GM12892 (cell line): ENCODE data around the gene FLNB.
"Not testable (repeated sequence)": the region's sequence is repeated elsewhere in the genome, so short reads cannot be mapped to it uniquely, and the experiment has no call there.

Source experiments
- DNase-seq: peaks from one replicate; pipeline ENCODE4 v3.0.0; 2011; ENCODE audit not compliant: insufficient read length
- FAIRE-seq: peaks from 2 replicates; lab custom pipeline; 2011; peaks lifted over from hg19 to GRCh38; lab: Jason Lieb, UNC
- POLR2A ChIP-seq: IDR thresholded peaks from 2 replicates; pipeline ENCODE4 v1.6.1; 2011; ENCODE audit warnings: low read depth, low read length, control low read depth
- POLR2AphosphoS5 ChIP-seq: IDR thresholded peaks from 2 replicates; pipeline ENCODE4 v1.6.1; 2011; ENCODE audit warnings: low read depth, low read length, control low read depth
- TAF1 ChIP-seq: IDR thresholded peaks from 2 replicates; pipeline ENCODE4 v1.6.1; 2011; ENCODE audit warnings: low read depth, mild to moderate bottlenecking, control low read depth, low read length, borderline replicate concordance

FLNB gene

DNA sequence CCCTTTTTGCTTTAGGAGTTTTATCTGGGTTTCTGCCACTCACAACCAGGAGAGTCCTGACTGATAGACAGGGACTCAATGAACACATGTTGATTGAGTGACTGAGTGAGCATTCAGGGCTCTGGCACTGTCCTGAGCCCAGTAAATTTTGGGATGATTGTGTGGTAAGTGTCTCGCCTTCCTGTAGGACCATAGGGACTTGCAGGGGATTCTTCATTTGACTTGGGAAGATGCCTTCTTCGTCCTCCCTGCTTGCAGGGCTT lies 22.3 kb upstream of the FLNB start:
- no peak for TF ChIP-seq POLR2A
- TF ChIP-seq TAF1, result no peak
- TF ChIP-seq POLR2AphosphoS5, result no peak
- no peak for FAIRE-seq
- DNase-seq, result no peak

- DNase-seq (no peak), FAIRE-seq (no peak)
- TF ChIP-seq TAF1 (no peak), POLR2A (no peak), POLR2AphosphoS5 (no peak)
Observed at GRCh38 chr3:57986261-57986660, 22.0 kb upstream of the FLNB start.

DNA sequence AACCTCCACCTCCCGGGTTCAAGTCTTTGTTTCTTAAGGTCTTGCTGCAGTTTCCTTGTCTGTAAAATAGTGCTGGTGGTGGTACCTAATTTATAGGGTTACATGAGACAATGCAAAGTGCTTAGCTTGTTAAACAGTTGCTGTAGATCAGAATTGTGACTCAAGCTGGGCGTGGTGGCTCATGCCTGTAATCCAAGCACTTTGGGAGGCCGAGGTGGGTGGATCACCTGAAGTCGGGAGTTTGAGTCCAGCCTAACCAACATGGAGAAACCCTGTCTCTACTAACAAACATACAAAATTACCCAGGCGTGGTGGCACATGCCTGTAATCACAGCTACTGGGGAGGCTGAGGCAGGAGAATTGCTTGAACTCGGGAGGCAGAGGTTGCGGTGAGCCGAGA lies 19.0 kb upstream of the FLNB start:
- DNase-seq, FAIRE-seq: not testable (repeated sequence)

DNA sequence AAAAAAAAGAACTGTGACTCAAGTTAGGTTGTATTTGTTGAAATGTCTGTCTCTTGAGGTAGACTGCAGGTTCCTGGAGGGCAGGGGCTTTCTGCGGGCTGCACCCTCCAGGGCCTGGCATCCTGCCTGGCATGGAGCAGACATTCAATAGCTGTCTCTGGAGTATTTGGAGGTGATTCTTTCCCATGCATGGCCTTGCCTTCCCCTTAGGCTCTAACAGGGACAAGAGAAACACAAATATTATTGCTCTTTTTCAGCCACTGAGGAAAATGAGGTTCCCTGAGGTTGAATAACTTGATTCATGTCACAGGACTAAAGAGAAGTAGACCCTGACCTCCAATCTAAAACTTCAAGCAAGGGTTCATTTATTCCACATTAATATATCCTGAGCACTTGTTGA lies 18.6 kb upstream of the FLNB start:
- no peak for TF ChIP-seq POLR2AphosphoS5
- TF ChIP-seq TAF1, result no peak
- no peak for TF ChIP-seq POLR2A
- DNase-seq (no peak), FAIRE-seq (no peak)

GRCh38 chr3:57992452-57993213 lies 15.6 kb upstream of the FLNB start:
- TF ChIP-seq TAF1 (no peak), POLR2AphosphoS5 (no peak), POLR2A (no peak)
- DNase-seq, result no peak
- FAIRE-seq, result no peak

DNA sequence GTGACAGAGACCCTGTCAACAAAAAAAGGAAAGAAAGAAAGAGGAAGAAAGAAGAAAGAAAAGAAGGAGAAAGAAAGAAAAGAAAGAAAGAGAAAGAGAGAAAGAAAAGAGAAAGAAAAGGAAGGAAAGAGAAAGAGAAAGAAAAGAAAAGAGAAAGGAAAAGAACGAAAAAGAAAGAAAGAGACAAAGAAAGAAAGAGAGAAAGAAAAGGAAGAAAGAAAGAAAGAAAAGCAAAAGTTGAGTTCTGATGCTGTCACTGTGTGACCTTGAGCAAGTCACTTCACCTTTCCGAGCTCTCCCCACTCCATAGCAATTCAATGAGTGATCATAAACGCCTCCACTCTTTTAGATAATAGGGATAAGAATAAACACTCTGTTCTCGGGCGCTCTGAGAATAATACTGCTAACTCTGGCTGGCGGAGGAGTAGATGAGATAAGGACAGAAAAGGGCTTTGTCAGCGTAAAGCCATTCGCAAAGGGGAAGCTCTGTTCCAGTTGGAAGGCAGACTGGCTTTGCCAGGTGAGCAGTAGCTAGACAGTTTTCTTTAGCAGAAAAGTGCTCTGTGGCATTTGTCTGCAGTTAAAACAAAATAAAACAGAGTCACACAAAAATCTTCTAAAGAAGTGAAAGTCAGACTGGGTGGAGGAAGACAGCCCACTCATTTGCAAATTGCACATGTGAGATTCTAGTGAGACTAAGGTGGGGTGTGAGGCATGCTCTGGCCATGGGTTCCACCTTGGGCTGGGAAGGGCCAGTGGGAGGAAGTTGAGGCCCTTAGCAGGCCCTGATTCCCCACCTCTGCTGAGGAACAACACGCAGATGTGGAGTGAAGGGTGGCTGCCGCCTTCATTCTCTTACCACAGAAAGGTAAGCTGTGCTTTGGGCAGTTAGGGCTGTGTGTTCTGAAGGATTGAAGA lies 9.6 kb upstream of the FLNB start:
- no peak for TF ChIP-seq TAF1
- TF ChIP-seq POLR2A, result no peak
- no peak for TF ChIP-seq POLR2AphosphoS5
- FAIRE-seq (peak; percentile 69), DNase-seq (peak; percentile 36)

DNA sequence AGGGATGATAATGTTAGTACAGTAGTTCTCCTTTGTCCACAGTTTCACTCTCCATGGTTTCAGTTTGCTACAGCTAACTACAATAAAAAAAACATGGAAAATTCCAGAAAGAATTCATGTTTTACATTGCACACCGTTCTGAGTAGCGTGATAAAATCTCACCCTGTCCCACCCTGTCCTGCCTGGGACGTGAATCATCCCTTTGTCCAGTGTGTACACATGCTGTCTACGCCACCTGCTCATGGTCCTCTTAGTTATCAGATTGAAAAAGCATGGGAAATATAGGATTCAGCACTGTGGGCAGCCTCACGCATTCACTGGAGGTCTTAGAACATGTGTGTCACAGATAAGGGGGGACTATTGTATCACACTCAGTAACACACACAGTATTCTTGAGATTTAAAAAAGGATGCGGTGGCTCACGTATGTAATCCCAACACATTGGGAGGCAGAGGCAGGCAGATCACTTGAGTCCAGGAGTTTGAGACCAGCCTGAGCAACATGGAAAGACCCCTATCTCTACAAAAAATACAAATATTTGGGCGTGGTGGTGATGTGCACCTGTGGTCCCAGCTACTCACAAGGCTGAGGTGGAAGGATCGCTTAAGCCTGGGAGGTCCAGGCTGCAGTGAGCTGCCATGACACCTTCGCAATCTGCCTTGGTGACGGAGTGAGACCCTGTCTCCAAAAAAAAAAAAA lies 8.7 kb upstream of the FLNB start:
- FAIRE-seq, result no peak
- DNase-seq, result no peak
- TF ChIP-seq POLR2AphosphoS5, result no peak
- TF ChIP-seq TAF1, result no peak
- TF ChIP-seq POLR2A, result no peak

DNA sequence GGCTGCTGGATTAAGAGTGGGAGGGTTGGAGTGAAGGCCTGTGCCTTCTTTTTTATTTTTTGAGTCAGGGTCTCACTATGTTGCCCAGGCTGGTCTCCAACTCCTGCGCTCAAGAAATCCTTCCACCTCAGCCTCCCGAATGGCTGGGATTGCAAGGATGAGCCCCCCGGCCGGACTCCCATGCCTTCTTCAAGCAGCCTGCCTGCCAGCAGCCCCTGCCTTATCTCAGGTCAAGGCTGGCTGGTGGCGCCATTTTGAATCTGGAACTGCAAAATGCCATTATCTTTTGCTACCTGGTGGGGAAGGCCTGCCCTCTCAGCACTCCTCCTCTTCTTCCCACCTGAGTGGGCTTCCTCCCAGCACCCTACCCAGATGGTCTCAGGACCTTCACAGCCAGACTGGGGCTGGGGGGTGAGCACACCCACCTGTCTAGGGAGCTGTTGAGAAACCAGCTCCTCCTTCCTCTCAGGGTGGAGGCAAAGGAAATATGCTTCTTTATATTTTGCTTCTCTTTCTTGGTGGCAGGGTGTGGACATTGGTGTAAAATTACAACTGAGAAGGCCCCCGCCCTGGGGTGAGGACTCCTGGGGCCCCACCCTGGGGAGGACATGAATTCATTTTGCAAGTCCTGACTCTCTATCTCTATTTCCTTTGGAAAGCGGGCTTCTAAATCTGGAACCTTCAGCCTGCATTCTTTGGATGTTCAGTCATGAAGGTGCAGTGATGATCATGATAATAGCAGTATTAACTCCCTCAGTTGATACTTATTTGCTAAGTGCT lies 7.7 kb upstream of the FLNB start:
- TF ChIP-seq TAF1 (no peak), POLR2AphosphoS5 (no peak), POLR2A (no peak)
- FAIRE-seq (no peak), DNase-seq (no peak)

DNA sequence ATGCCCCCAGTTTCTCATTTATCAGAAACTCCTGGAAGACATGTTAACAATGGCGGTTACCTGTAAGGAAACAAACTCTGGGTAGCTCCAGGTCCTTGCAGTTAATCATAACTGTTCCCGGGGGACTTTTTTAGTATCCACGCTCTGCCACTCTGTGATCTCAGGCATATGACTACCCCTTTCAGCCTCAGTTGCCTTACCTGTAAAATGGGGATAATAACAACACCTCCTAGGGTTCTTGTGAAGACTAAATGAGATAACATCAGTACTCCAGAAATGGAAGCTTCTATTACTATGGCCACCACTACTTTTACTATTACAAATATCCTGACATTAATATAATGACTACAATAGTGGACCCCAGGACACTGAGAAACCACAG lies 7.1 kb upstream of the FLNB start:
- TF ChIP-seq POLR2AphosphoS5, result no peak
- TF ChIP-seq TAF1, result no peak
- no peak for TF ChIP-seq POLR2A
- no peak for DNase-seq
- no peak for FAIRE-seq

DNA sequence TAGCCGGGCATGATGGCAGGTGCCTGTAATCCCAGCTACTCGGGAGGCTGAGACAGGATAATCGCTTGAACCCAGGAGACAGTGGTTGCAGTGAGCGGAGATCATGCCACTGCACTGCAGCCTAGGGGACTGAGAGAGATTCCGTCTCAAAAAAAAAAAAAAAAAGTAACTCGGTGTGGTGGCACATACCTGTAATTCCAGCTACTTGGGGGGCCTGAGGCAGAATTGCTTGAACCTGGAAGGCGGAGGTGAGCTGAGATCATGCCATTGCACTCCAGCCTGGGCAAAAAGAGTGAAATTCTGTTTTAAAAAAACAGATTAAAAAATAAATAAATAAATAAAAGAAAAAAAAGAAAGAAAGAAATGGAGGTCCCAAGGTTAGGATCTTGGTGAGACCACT lies 6.2 kb upstream of the FLNB start:
- FAIRE-seq (no peak), DNase-seq (no peak)
- TF ChIP-seq POLR2A (no peak), TAF1 (no peak), POLR2AphosphoS5 (no peak)

DNA sequence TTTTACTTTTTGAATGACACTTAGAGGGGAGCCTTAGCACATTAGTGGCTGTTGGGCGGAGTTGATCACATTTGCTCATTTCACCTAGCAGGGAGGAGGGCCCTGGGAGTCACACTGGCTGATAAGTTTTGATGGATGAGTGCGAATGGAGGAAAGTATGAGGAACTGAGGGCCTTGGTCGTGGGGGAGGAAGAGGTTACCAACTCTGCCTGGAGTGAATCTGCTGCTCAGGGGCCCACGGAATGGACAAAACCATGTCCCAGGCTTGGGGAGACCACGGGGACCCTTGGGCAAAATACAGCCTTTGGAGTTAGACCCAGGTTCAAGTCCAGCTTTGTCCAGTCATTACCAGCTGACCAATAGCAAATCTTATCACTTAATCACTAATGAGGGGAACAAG lies 5.1 kb upstream of the FLNB start:
- FAIRE-seq (no peak), DNase-seq (no peak)
- TF ChIP-seq TAF1 (no peak), POLR2AphosphoS5 (no peak), POLR2A (no peak)
